AG04449 (cell line): Measurements from ENCODE around the gene IRS4.

Experiments used
- CTCF ChIA-PET: fragments of 350-600 bp; formaldehyde crosslinking; extraction: SDS; loops from one replicate; lab custom pipeline; 2021; ENCODE audit warnings: antibody characterized with exemption; lab: Yijun Ruan, JAX
- POLR2A ChIA-PET: fragments of 400-600, 350-600 bp; formaldehyde crosslinking; extraction: SDS; loops from one replicate; lab custom pipeline; 2020; ENCODE audit warnings: antibody characterized with exemption, inconsistent platforms; lab: Yijun Ruan, JAX
- DNase-seq: peaks from one replicate; pipeline ENCODE4 v3.0.0-alpha.2; 2010; ENCODE audit warnings: low read depth, low spot score
- H3K4me3 ChIP-seq: 2 replicates; pipeline ENCODE4 v1.5.1; 2011; ENCODE audit warnings: low read depth, mild to moderate bottlenecking, control low read depth, low read length
- TF ChIP-seq, protein P1 (sequence below): IDR thresholded peaks from one replicate; pipeline ENCODE4 v1.5.1; 2011; ENCODE audit warnings: mild to moderate bottlenecking, moderate library complexity, low read length, control low read depth, inconsistent platforms; ENCODE audit not compliant: insufficient read depth; ENCODE audit errors: missing control alignments

IRS4 gene

GRCh38 chrX:108722561-108722960 is 13.8 kb downstream of the IRS4 start:
- TF ChIP-seq, protein P1, sequence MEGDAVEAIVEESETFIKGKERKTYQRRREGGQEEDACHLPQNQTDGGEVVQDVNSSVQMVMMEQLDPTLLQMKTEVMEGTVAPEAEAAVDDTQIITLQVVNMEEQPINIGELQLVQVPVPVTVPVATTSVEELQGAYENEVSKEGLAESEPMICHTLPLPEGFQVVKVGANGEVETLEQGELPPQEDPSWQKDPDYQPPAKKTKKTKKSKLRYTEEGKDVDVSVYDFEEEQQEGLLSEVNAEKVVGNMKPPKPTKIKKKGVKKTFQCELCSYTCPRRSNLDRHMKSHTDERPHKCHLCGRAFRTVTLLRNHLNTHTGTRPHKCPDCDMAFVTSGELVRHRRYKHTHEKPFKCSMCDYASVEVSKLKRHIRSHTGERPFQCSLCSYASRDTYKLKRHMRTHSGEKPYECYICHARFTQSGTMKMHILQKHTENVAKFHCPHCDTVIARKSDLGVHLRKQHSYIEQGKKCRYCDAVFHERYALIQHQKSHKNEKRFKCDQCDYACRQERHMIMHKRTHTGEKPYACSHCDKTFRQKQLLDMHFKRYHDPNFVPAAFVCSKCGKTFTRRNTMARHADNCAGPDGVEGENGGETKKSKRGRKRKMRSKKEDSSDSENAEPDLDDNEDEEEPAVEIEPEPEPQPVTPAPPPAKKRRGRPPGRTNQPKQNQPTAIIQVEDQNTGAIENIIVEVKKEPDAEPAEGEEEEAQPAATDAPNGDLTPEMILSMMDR: no peak
- no peak for DNase-seq
- ChIA-PET CTCF (no interaction called here), POLR2A (no interaction called here)
- H3K4me3 ChIP-seq: no peak overlapping the region

- DNase-seq: no peak
- H3K4me3 ChIP-seq: no peak overlapping the region
- TF ChIP-seq, protein P1: no peak
- CTCF ChIA-PET: no interaction called here
- POLR2A ChIA-PET: no interaction called here
These were observed 23.5 kb downstream of the IRS4 start for GRCh38 chrX:108712886-108713285.

DNA sequence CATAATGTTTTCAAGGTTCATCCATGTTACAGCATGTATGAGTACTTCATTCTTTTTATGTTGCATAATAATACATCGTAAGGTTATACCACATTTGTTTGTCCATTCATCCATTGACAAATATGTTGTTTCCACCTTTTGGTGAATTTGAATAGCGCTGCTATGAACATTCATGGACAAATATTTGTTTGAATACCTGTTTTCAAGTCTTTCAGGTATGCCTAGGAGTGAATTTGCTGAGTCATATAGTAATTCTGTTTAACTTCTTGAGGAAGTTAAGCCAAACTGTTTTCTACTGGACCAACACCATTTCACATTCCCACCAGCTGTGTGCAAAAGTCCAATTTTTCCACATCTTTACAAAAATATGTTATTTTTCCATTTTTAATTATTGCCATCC is 31.5 kb downstream of the IRS4 start:
- TF ChIP-seq, protein P1: no peak
- no peak for DNase-seq
- ChIA-PET POLR2A (no interaction called here), CTCF (no interaction called here)
- no peak overlapping the region for H3K4me3 ChIP-seq

GRCh38 chrX:108702530-108702929 is 33.8 kb downstream of the IRS4 start:
- CTCF ChIA-PET: interaction anchor here (0.9 to 5.2 kb wide), 3 partner anchors 682 to 773 kb away, joined by 3 to 75 read pairs (median 6); no protein-coding TSS in a partner anchor
- DNase-seq: no peak
- no peak overlapping the region for H3K4me3 ChIP-seq
- POLR2A ChIA-PET: no interaction called here
- TF ChIP-seq, protein P1: no peak

DNA sequence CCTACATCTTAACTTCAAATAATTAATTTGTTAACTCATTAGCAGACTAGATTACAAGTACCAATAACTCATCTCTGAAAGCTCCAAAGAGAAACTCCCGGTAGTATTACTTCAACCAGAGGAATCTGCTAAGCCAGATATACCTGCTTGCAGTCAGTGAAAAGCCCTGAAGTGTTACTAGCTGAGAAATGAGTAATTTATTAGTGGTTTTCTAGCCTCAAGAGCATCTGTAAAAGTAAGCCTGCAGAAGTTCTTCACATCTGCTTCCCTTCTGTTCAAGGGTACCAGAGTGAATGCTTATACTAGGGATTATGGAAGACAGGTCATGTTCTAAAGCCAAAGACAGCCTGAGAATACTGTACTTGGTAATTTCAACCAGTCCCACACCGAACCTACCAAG is 34.7 kb downstream of the IRS4 start:
- DNase-seq: no peak
- ChIA-PET CTCF (interaction anchor here (5.2 kb wide), 1 partner anchor 772 kb away, joined by 75 read pairs; no protein-coding TSS in a partner anchor), POLR2A (no interaction called here)
- H3K4me3 ChIP-seq: no peak overlapping the region
- TF ChIP-seq, protein P1: no peak

GRCh38 chrX:108699368-108699767 is 37.0 kb downstream of the IRS4 start:
- POLR2A ChIA-PET: no interaction called here
- TF ChIP-seq, protein P1: peak; percentile 22
- DNase-seq: no peak
- CTCF ChIA-PET: interaction anchor here (0.8 to 5.2 kb wide), 11 partner anchors 8 to 785 kb away, joined by 3 to 88 read pairs (median 8); partner anchors contain the start of gene GUCY2F
- no peak overlapping the region for H3K4me3 ChIP-seq
